Measurements from ENCODE around the gene IL34. TPM values are rescaled to one million over a fixed set of nuclear protein-coding genes. Genes with fewer than 3 reads are reported as not detected.
"Not testable (repeated sequence)": the region's sequence is repeated elsewhere in the genome, so short reads cannot be mapped to it uniquely, and the experiment has no call there.

IL34 gene
- polyA plus RNA-seq, 2 donors: 22.9 to 32.7 TPM

DNA sequence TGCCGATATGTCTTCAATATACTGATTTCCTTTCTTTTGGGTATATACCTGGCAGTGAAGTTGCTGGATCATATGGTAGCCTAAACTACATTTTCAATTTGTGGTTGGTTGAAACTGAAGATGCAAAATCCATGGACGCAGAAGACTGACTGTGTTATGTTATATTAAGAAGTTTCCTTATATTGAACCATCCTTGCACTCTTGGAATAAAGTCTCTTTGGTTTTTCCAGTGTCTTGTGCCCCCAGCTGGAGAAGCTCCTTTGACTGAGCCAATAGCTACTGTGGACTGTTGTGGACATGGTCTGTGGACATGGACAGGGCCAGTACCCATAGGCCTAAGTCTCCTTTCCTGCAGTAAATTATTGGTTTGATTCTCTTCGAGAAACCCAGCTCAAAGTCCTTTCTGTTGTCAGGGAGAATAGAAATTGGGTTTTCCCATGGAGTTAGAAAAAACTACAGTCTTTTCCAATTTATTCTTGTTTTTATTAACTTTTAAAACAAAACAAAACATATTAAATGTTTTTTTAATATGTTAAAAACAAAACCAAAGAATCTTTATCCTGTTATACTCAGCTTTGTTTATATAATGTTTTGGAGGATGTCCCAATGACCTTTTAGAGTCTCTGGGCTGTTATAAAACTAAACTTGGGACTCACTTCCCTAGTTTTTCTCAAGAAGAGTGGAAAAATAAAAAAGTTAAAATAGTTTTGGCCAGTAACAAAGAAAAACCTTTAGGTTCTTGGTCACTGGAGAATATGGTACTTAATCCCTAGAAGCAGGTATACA is 15.2 kb upstream of the IL34 start:
- Histone ChIP-seq H3K4me1 (ENCODE audit: control insufficient read depth in 2 of 2, insufficient read depth in 2 of 2, low read length in 1 of 2) (no peaks in the 10 kb centered on the region), H3K4me3 (ENCODE audit: low read depth in 1 of 2, low read length in 2 of 2) (no peak overlapping the region), H3K27ac (ENCODE audit: low read depth in 2 of 2, low read length in 1 of 2) (peak overlapping the region in 1 of 2 donors; percentile 18), H3K27me3 (ENCODE audit: control insufficient read depth in 1 of 2, insufficient read depth in 2 of 2, low read length in 2 of 2) (no peaks in the 10 kb centered on the region), H3K9me3 (ENCODE audit: control insufficient read depth in 2 of 2, insufficient read depth in 1 of 2, low read depth in 1 of 2, low read length in 1 of 2) (no peaks in the 10 kb centered on the region), H3K36me3 (ENCODE audit: control insufficient read depth in 2 of 2, insufficient read depth in 2 of 2, low read length in 1 of 2) (no peaks in the 10 kb centered on the region)
- WGBS, 2 donors: 78 to 84% methylated on average over 3 of the region's 3 CpGs

DNA sequence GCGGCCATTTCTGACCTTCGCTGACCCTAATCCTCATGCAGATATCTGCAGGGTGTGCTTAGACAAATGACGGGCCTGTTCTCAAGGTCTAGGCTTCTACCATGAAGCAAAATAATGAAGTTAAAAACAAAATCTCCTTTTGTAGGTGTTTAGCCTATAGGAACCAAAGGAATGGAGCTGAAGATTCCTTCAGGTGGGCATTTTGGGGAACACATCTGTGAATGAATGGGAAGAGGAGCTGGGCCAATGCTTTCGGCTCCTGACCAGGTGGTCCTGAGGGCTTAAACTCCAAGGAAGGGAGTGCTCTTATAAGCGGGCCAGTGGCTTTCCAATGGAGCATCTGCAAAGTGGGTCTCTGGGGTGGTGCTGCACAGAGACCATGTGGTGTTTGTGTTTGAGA is 14.1 kb upstream of the IL34 start:
- 93 to 94% methylated on average over 5 of the region's 5 CpGs for WGBS, 2 donors
- no peak overlapping the region for H3K4me3 ChIP-seq (ENCODE audit: low read depth in 1 of 2, low read length in 2 of 2)
- peaks cover 0 to 2% of the 10 kb centered on the region in 2 donors for H3K36me3 ChIP-seq (ENCODE audit: control insufficient read depth in 2 of 2, insufficient read depth in 2 of 2, low read length in 1 of 2)
- H3K9me3 ChIP-seq (ENCODE audit: control insufficient read depth in 2 of 2, insufficient read depth in 1 of 2, low read depth in 1 of 2, low read length in 1 of 2): no peaks in the 10 kb centered on the region
- no peak overlapping the region for H3K27ac ChIP-seq (ENCODE audit: low read depth in 2 of 2, low read length in 1 of 2)
- H3K4me1 ChIP-seq (ENCODE audit: control insufficient read depth in 2 of 2, insufficient read depth in 2 of 2, low read length in 1 of 2): no peaks in the 10 kb centered on the region
- H3K27me3 ChIP-seq (ENCODE audit: control insufficient read depth in 1 of 2, insufficient read depth in 2 of 2, low read length in 2 of 2): no peaks in the 10 kb centered on the region

- H3K27me3 ChIP-seq (ENCODE audit: control insufficient read depth in 1 of 2, insufficient read depth in 2 of 2, low read length in 2 of 2): not testable (repeated sequence)
Measured at GRCh38 chr16:70633617-70634016, 12.7 kb upstream of the IL34 start.

DNA sequence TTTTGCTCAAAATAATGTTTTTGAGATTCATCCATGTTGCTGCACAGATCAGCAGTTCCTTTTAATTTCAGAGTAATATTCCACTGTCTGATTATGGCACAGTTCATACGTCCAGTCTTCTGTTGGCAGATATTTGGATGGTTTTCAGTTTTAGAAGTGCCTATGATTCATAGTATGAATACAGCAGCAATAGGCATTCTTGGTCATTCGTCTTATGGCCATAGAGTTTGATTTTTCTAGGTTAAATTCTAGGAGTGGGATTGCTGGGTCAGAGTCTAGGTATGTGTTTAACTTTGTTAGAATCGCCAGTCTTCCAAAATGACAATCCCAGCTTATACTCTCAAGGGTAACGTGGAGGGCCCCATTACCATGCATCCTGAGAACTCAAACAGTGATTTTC is 11.5 kb upstream of the IL34 start:
- Histone ChIP-seq H3K4me3 (ENCODE audit: low read depth in 1 of 2, low read length in 2 of 2) (no peak overlapping the region), H3K4me1 (ENCODE audit: control insufficient read depth in 2 of 2, insufficient read depth in 2 of 2, low read length in 1 of 2) (no peaks in the 10 kb centered on the region), H3K9me3 (ENCODE audit: control insufficient read depth in 2 of 2, insufficient read depth in 1 of 2, low read depth in 1 of 2, low read length in 1 of 2) (no peaks in the 10 kb centered on the region), H3K36me3 (ENCODE audit: control insufficient read depth in 2 of 2, insufficient read depth in 2 of 2, low read length in 1 of 2) (peaks cover 0 to 2% of the 10 kb centered on the region in 2 donors), H3K27me3 (ENCODE audit: control insufficient read depth in 1 of 2, insufficient read depth in 2 of 2, low read length in 2 of 2) (no peaks in the 10 kb centered on the region), H3K27ac (ENCODE audit: low read depth in 2 of 2, low read length in 1 of 2) (no peak overlapping the region)
- 78 to 81% methylated on average over 4 of the region's 4 CpGs for WGBS, 2 donors

More at GRCh38 chr16:70633617-70634016, 12.7 kb upstream of the IL34 start:
- H3K9me3 ChIP-seq (ENCODE audit: control insufficient read depth in 2 of 2, insufficient read depth in 1 of 2, low read depth in 1 of 2, low read length in 1 of 2); H3K4me1 ChIP-seq (ENCODE audit: control insufficient read depth in 2 of 2, insufficient read depth in 2 of 2, low read length in 1 of 2); H3K4me3 ChIP-seq (ENCODE audit: low read depth in 1 of 2, low read length in 2 of 2); H3K36me3 ChIP-seq (ENCODE audit: control insufficient read depth in 2 of 2, insufficient read depth in 2 of 2, low read length in 1 of 2); H3K27ac ChIP-seq (ENCODE audit: low read depth in 2 of 2, low read length in 1 of 2): not testable (repeated sequence)
- 79 to 88% methylated on average over 10 of the region's 10 CpGs for WGBS, 2 donors

- Histone ChIP-seq H3K4me3 (ENCODE audit: low read depth in 1 of 2, low read length in 2 of 2) (no peak overlapping the region), H3K4me1 (ENCODE audit: control insufficient read depth in 2 of 2, insufficient read depth in 2 of 2, low read length in 1 of 2) (no peaks in the 10 kb centered on the region), H3K27ac (ENCODE audit: low read depth in 2 of 2, low read length in 1 of 2) (no peak overlapping the region), H3K36me3 (ENCODE audit: control insufficient read depth in 2 of 2, insufficient read depth in 2 of 2, low read length in 1 of 2) (peaks cover 0 to 2% of the 10 kb centered on the region in 2 donors), H3K27me3 (ENCODE audit: control insufficient read depth in 1 of 2, insufficient read depth in 2 of 2, low read length in 2 of 2) (no peaks in the 10 kb centered on the region), H3K9me3 (ENCODE audit: control insufficient read depth in 2 of 2, insufficient read depth in 1 of 2, low read depth in 1 of 2, low read length in 1 of 2) (no peaks in the 10 kb centered on the region)
- 74 to 78% methylated on average over 5 of the region's 5 CpGs for WGBS, 2 donors
Measured at GRCh38 chr16:70635336-70636016, 10.9 kb upstream of the IL34 start.

GRCh38 chr16:70638814-70639792 is 7.3 kb upstream of the IL34 start:
- H3K27ac ChIP-seq (ENCODE audit: low read depth in 2 of 2, low read length in 1 of 2): peak overlapping the region in 1 of 2 donors; percentile 51
- no peaks in the 10 kb centered on the region for H3K9me3 ChIP-seq (ENCODE audit: control insufficient read depth in 2 of 2, insufficient read depth in 1 of 2, low read depth in 1 of 2, low read length in 1 of 2)
- 43 to 51% methylated on average over 18 of the region's 18 CpGs for WGBS, 2 donors
- peaks cover 0 to 2% of the 10 kb centered on the region in 2 donors for H3K36me3 ChIP-seq (ENCODE audit: control insufficient read depth in 2 of 2, insufficient read depth in 2 of 2, low read length in 1 of 2)
- no peak overlapping the region for H3K4me3 ChIP-seq (ENCODE audit: low read depth in 1 of 2, low read length in 2 of 2)
- no peaks in the 10 kb centered on the region for H3K27me3 ChIP-seq (ENCODE audit: control insufficient read depth in 1 of 2, insufficient read depth in 2 of 2, low read length in 2 of 2)
- H3K4me1 ChIP-seq (ENCODE audit: control insufficient read depth in 2 of 2, insufficient read depth in 2 of 2, low read length in 1 of 2): no peaks in the 10 kb centered on the region

DNA sequence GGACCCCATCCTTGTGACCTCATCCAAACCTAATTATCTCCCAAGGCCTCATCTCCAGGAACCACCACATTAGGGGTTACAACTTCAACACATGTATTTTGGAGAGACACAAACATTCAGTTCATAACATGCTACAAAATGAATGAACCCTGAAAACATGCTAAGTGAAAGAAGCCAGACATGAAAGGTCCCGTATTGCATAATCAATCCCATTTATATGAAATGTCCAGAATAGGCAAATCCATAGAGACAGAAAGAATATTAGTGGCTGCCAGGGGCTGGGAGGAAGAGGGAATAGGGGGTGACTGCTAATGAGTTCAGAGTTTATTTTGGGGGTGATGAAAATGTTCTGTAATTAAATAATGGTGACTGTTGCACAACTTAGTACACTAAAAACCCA is 3.7 kb upstream of the IL34 start:
- WGBS, 2 donors: 76 to 88% methylated on average over 1 of the region's 1 CpG
- H3K27ac ChIP-seq (ENCODE audit: low read depth in 2 of 2, low read length in 1 of 2): no peak overlapping the region

GRCh38 chr16:70643264-70643663 is 3.1 kb upstream of the IL34 start:
- not testable (repeated sequence) for H3K4me1 ChIP-seq (ENCODE audit: control insufficient read depth in 2 of 2, insufficient read depth in 2 of 2, low read length in 1 of 2); H3K27me3 ChIP-seq (ENCODE audit: control insufficient read depth in 1 of 2, insufficient read depth in 2 of 2, low read length in 2 of 2); H3K9me3 ChIP-seq (ENCODE audit: control insufficient read depth in 2 of 2, insufficient read depth in 1 of 2, low read depth in 1 of 2, low read length in 1 of 2); H3K4me3 ChIP-seq (ENCODE audit: low read depth in 1 of 2, low read length in 2 of 2); H3K27ac ChIP-seq (ENCODE audit: low read depth in 2 of 2, low read length in 1 of 2); H3K36me3 ChIP-seq (ENCODE audit: control insufficient read depth in 2 of 2, insufficient read depth in 2 of 2, low read length in 1 of 2)
- 83 to 85% methylated on average over 7 of the region's 7 CpGs for WGBS, 2 donors

More for the DNA sequence above, 3.7 kb upstream of the IL34 start:
- Histone ChIP-seq H3K9me3 (ENCODE audit: control insufficient read depth in 2 of 2, insufficient read depth in 1 of 2, low read depth in 1 of 2, low read length in 1 of 2) (no peaks in the 10 kb centered on the region), H3K36me3 (ENCODE audit: control insufficient read depth in 2 of 2, insufficient read depth in 2 of 2, low read length in 1 of 2) (peaks cover 0 to 6% of the 10 kb centered on the region in 2 donors), H3K4me3 (ENCODE audit: low read depth in 1 of 2, low read length in 2 of 2) (no peak overlapping the region), H3K27me3 (ENCODE audit: control insufficient read depth in 1 of 2, insufficient read depth in 2 of 2, low read length in 2 of 2) (no peaks in the 10 kb centered on the region), H3K4me1 (ENCODE audit: control insufficient read depth in 2 of 2, insufficient read depth in 2 of 2, low read length in 1 of 2) (no peaks in the 10 kb centered on the region)

All from esophagus (tissue), 2 donors.